Left ventricle myocardium superior (tissue), 1 donor: ENCODE measurements around the gene VIPR2. TPM values are rescaled to one million over a fixed set of nuclear protein-coding genes. Genes with fewer than 3 reads are reported as not detected.
A peak's percentile ranks its signal among the peaks of the same experiment; 100 is the strongest.
"Not testable (repeated sequence)": the region's sequence is repeated elsewhere in the genome, so short reads cannot be mapped to it uniquely, and the experiment has no call there.

ENCODE experiments used
- ATAC-seq: fragments of 200-7000 bp; cut with Tn5 transposase; one replicate; pipeline ENCODE4 v1.9.1; 2020; ENCODE audit warnings: mild to moderate bottlenecking, moderate library complexity
- DNase-seq: peaks from one replicate; pipeline ENCODE4 v3.0.0-alpha.2; 2020
- intact Hi-C: fragments of 100-400 bp; cut with micrococcal nuclease; formaldehyde crosslinking; loops from one replicate; pipeline ENCODE4 v1.11.0; 2022
- total RNA-seq: library from RNA; stranded (reverse); fragmentation: NEBNext Ultra II Directional; extraction: Animal tissue kit (Norgen Biotek cat#: 25700); gene quantifications from one replicate; pipeline ENCODE4 v1.2.1, GENCODE V29; 2021
- donor health status: DM: no; HTN: yes; CAD: no; lungs with severe emphysema.

The VIPR2 gene
- total RNA-seq, 1 donor from 2014 or later: 21.3 TPM

DNA sequence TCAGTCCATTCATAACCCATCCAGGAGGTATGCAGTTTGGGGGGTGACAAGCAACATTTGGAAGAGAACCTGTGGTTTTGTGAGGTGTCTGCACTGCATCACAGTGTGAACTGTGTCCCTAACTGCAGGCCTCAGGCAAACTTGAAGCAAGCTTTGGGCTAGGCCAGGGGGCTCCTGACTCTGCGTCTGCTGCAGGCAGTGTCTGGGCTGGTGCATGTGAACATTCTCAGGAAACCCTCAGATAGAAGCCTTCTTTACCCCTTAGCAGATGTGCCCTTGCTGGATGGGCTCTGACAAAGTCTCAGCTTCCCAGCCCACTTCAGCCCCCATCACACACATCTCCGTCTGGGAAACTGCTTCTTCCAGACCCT is 61.0 kb downstream of the VIPR2 start:
- peak; percentile 8 for ATAC-seq
- no peak for DNase-seq
- intact Hi-C loops: no loop called here

- peak; percentile 80 for ATAC-seq
- intact Hi-C loops: no loop called here
- peak; percentile 69 for DNase-seq
Measured at GRCh38 chr7:159083001-159083697, 61.5 kb downstream of the VIPR2 start.

- ATAC-seq, intact Hi-C loops, DNase-seq: not testable (repeated sequence)
Measured at GRCh38 chr7:159082075-159082474, 62.6 kb downstream of the VIPR2 start.

GRCh38 chr7:159078911-159079270 is 65.8 kb downstream of the VIPR2 start:
- no peak for ATAC-seq
- intact Hi-C loops: no loop called here
- no peak for DNase-seq

GRCh38 chr7:159078193-159078910 is 66.3 kb downstream of the VIPR2 start:
- ATAC-seq (no peak), DNase-seq (no peak)
- intact Hi-C loops: no loop called here

DNA sequence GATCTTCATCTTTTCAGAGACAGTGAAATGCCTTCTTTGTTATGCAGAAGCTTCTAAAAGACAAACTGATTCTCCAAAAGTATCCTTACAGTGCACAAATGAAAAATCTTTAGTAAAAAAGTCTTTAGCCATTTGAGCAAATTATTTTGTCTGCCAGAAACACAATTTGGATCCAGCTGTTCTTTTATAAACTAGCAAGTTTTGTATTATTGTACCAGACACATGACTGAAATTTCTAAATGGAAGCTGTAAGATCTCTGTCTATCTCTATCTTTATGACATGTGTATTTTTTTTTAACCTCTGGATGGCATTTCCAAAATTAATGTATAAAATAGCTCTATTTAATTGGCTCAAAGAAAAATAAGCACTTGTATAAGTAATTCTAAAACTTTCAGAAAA is 68.3 kb downstream of the VIPR2 start:
- ATAC-seq (peak; percentile 59), DNase-seq (no peak)
- intact Hi-C loops: no loop called here

DNA sequence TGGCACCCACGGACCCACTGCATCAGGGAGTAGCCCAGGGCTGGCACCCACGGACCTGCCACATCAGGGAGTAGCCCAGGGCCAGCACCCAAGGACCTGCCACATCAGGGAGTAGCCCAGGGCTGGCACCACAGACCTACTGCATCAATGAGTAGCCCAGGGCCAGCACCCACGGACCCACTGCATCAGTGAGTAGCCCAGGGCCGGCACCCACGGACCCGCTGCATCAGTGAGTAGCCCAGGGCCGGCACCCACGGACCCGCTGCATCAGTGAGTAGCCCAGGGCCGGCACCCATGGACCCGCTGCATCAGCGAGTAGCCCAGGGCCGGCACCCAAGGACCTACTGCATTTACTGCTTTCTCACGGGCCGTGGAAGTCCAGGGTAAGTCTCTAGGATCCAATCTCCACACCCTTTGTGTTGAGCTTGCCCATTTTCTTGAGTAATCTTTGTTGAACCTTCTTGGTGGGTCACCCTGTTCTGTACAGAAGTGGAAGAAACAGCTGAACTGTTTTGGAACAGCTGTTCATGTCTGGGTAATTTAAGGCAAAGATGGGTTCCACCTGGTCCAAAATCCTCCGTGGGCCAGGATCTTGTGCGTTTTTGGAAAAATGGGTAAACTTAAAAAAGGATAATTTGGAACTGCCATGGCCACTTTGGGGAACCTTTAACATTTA is 69.0 kb downstream of the VIPR2 start:
- intact Hi-C loops: no loop called here
- peak; percentile 97 for ATAC-seq
- DNase-seq: peak; percentile 49

DNA sequence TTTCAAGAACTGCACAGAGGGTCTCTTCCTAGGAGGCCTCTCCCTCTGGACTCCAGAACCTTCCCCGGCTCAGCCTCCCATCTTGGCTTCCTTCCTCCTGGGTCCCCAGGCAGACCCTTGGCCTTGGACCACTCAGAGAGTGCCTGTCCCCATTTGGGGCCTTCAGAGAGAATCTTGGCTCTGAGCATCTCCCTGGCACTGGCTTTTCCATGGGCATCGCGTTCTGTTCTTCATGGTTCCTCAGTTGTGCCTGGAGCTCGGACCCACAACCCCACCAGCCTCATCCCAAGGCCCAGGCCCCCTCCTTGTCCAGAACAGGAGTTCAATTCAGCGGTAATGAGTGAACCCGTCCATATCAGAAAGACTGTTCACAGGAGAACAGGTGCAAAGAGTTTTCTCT is 73.4 kb downstream of the VIPR2 start:
- intact Hi-C loops: no loop called here
- ATAC-seq (no peak), DNase-seq (no peak)

DNA sequence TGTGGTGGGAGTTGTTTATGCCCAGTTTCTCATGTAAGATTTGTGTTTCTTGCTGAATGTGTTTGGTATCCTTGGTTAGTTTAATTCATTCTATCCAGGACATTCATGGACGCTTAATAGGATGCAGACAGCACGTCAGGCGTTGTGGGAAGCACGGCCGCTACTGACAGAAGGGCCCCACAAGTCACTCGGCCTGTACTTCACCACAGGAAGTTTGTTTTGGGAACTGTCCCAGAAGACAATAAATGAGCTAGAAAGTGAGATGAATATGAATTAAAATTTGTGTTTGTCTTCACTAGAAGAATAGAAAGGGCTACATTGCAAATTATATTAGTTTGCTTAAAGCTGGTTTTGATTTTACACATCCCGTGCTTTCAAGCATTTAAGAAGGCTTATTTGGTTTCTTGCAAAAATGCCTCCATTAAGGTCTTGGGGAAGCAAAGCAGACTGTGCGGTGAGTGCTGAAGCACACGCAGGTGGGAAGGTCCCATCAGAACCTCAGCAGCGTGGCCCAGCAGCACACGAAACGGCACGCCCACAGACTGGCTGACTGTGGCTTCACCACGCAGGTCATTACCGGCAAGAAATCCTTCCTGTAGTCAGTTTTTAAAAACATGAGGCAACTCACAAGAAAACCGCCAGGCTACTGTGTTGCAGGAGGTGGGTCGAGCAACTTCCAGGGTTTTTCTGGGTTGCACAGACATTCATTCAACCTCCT is 74.1 kb downstream of the VIPR2 start:
- intact Hi-C loops: no loop called here
- ATAC-seq (peak; percentile 21), DNase-seq (peak; percentile 63)

DNA sequence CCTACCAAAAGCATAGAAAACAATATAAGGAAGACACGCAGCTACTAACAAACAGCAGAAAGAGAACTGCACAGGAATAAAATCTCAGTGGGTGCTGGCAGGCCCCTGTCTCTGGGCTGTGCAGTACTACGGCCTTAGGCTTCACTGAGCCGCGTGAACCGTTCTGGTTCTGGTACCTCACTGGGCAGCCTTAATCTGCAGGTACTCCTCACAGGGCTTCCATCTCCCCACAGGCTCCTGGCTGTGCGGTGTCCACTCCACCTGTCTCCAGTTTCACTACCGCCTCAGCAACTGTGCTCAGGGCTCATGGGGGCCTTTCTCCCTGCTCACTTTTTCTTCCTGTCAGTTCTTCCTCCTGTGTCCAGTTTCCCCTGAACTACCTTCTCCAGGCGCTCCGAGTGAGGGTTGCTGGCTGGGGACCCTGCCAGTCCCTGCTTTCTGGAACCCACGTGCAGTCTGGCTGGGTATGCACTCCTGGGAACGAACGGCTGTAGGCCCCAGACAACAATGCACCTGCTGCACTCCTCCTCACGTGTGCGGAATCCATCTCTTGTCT is 75.7 kb downstream of the VIPR2 start:
- intact Hi-C loops: no loop called here
- DNase-seq: peak; percentile 32

DNA sequence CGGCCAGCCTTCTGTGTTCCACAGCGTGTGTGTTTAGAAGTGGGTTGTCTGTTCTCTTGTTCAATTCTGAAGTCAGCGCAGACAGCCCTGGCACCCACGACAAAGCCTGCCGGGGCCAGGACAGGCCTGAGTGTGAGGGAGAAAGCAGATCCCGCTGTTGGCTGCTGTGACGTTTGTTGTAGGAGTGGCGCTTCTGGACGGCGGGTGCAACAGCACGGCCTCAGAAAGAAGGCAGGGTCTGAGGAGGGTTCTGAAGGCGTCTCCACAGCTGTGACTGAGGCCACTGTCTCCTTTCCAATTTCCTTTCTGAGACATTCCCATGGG is 76.2 kb downstream of the VIPR2 start:
- DNase-seq (peak; percentile 89), ATAC-seq (peak; percentile 84)
- intact Hi-C loops: no loop called here

More for the DNA sequence above, 75.7 kb downstream of the VIPR2 start:
- ATAC-seq: no peak

GRCh38 chr7:159067576-159068487 is 76.8 kb downstream of the VIPR2 start:
- DNase-seq (peak; percentile 52), ATAC-seq (peak; percentile 5)
- intact Hi-C loops: no loop called here

DNA sequence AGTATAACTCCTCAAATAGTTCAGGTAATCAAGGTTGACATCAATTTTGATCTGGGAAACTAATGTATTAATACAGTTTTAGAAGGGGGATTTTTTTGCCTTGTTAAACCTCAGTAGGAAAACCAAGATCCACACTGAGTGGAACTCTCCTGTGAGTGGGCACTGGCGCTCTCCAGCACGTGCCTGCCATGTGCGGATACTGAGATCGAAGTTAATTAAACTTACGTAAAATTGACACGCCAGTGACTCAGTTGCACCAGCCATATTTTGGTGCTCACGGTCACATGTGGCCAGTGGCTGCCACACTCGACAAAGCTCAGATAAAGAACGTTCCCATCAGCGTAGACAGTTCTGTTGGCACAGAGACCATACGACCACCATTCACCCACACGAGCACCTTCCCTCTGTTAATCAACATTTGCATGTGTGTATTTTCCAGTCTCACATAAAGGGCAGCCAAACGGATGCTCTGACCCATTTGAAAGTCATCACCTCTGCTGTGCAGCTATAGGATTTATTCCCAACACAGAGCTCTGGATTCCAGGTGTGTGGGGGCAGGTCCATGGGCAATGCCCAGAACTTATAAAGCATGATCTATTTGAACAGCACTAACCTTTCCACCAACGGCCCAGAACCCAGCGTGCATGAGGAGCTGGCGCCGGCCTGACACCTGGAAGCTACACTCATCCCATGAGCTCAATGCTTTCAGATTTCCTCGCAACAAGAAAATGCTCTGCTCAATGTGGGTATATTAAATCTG is 77.7 kb downstream of the VIPR2 start:
- ATAC-seq (no peak), DNase-seq (no peak)
- intact Hi-C loops: no loop called here

DNA sequence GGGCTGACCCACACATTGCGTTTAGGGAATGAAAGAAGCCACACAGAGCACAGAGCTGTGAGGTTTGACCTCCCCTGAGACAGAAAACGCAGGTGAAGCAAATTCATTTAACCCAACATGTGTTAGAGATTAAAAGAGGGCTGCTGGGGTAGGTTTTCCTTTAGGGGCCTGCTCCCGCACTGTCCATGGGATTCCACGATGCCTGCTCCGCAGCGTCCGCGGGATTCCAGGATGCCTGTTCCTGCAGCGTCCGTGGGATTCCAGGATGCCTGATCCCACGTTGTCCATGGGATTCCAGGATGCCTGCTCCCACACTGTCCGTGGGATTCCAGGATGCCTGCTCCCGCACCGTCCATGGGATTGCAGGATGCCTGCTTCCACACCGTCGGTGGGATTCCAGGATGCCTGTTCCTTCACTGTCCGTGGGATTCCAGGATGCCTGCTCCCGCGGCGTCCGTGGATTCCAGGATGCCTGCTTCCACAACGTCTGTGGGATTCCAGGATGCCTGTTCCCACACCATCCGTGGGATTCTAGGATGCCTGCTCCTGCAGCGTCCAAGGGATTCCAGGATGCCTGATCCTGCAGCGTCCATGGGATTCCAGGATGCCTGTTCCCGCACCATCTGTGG is 78.7 kb downstream of the VIPR2 start:
- intact Hi-C loops: no loop called here
- no peak for ATAC-seq

DNA sequence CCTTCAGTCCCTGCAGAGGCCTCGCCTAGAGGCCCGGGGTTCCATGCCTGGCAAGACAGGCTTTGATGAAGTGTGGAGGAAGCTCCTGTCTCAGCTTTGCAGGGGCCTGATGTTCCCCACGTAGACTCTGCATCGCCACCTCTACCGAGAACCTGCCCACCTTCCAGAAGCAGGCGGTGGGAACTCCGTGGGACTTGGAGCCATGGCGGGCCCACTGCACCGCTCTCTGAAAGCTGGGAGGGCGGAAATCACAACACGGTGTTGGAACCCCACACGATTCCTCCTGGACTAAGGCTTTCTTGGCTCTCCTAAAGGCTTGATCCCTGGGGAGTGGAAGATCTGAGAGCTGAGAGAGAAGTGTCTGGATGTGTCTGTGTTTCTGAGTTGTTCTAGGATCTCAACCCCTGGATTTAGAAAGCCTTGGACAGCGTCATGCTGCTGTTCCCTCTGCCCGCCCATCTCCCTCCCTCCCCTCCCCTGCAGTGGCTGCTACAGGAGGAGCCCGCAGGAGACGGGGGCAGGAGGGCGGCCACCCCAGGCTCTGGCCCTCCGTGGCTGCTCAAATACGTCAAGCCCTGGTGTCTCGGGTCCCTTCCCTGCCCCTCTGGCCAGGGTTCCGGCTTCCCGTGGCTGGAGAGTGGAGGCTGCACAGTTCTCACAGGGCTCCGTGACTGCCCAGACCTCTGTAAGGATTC is 79.7 kb downstream of the VIPR2 start:
- DNase-seq (peak; percentile 81), ATAC-seq (peak; percentile 74)
- intact Hi-C loops: no loop called here

More for the DNA sequence above, 78.7 kb downstream of the VIPR2 start:
- peak; percentile 28 for DNase-seq

GRCh38 chr7:159064121-159064815 is 80.4 kb downstream of the VIPR2 start:
- intact Hi-C loops: no loop called here
- DNase-seq: peak; percentile 53
- ATAC-seq: peak; percentile 11
